Measurements from ENCODE around the gene KLF9.

- no peak for TF ChIP-seq CTCF (conservative IDR thresholded peaks at IDR 0.05 in 1 of 2, IDR thresholded peaks at IDR 0.05 in 1 of 2; ENCODE audit: low read depth in 1 of 2, low read length in 2 of 2)
- no peak for TF ChIP-seq EZH2 (IDR thresholded peaks at IDR 0.05; ENCODE audit: low read length, missing control alignments)
Measured at GRCh38 chr9:70362952-70363351, 51.5 kb downstream of the KLF9 start.

All from fibroblast of lung (primary cell).